ENCODE data around the gene ANKRD66.
"Not testable (repeated sequence)": the region's sequence is repeated elsewhere in the genome, so short reads cannot be mapped to it uniquely, and the experiment has no call there.

The ANKRD66 gene

GRCh38 chr6:46746696-46747095 is at the start of gene ANKRD66:
Gene ANKRD66, plus strand, starts transcription at chr6:46746933. Its CDS starts 5,016 bp downstream, at chr6:46751949.
- no peak for DNase-seq (ENCODE audit: low read depth in 2 of 2)

GRCh38 chr6:46699970-46700369 is 46.8 kb upstream of the ANKRD66 start:
- no peak for DNase-seq (ENCODE audit: low read depth in 2 of 2)

- no peak for DNase-seq (ENCODE audit: low read depth in 2 of 2)
These were observed 42.2 kb upstream of the ANKRD66 start for GRCh38 chr6:46704562-46704961.

- no peak for DNase-seq (ENCODE audit: low read depth in 2 of 2)
These were observed 40.3 kb upstream of the ANKRD66 start for GRCh38 chr6:46706464-46706863.

GRCh38 chr6:46711491-46711890 is 35.2 kb upstream of the ANKRD66 start:
- no peak for DNase-seq (ENCODE audit: low read depth in 2 of 2)

GRCh38 chr6:46715141-46715540 is 31.6 kb upstream of the ANKRD66 start:
- no peak for DNase-seq (ENCODE audit: low read depth in 2 of 2)

- DNase-seq (ENCODE audit: low read depth in 2 of 2), result no peak
These were observed 27.6 kb upstream of the ANKRD66 start for GRCh38 chr6:46719099-46719498.

GRCh38 chr6:46720401-46720800 is 26.3 kb upstream of the ANKRD66 start:
- no peak for DNase-seq (ENCODE audit: low read depth in 2 of 2)

- DNase-seq (ENCODE audit: low read depth in 2 of 2), result no peak
These were observed 16.9 kb upstream of the ANKRD66 start for GRCh38 chr6:46729787-46730326.

GRCh38 chr6:46730921-46731461 is 15.7 kb upstream of the ANKRD66 start:
- DNase-seq (ENCODE audit: low read depth in 2 of 2), result no peak

GRCh38 chr6:46733341-46733801 is 13.4 kb upstream of the ANKRD66 start:
- DNase-seq (ENCODE audit: low read depth in 2 of 2), result no peak

GRCh38 chr6:46734867-46735719 is 11.6 kb upstream of the ANKRD66 start, which contains the start of gene PLA2G7:
Gene PLA2G7, minus strand, starts transcription at chr6:46735375. Its CDS starts 12,484 bp downstream, at chr6:46722891.
- no peak for DNase-seq (ENCODE audit: low read depth in 2 of 2)

GRCh38 chr6:46735720-46736031 is 11.1 kb upstream of the ANKRD66 start:
- DNase-seq (ENCODE audit: low read depth in 2 of 2), result no peak

- DNase-seq (ENCODE audit: low read depth in 2 of 2), result no peak
These were observed 9.8 kb upstream of the ANKRD66 start for GRCh38 chr6:46736906-46737305.

- DNase-seq (ENCODE audit: low read depth in 2 of 2), result no peak
These were observed 5.3 kb upstream of the ANKRD66 start for GRCh38 chr6:46741482-46741881.

GRCh38 chr6:46741910-46742309 is 4.8 kb upstream of the ANKRD66 start:
- DNase-seq (ENCODE audit: low read depth in 2 of 2), result no peak

- DNase-seq (ENCODE audit: low read depth in 2 of 2), result no peak
These were observed 3.1 kb upstream of the ANKRD66 start for GRCh38 chr6:46743425-46744158.

GRCh38 chr6:46744159-46744725 is 2.5 kb upstream of the ANKRD66 start:
- not testable (repeated sequence) for DNase-seq (ENCODE audit: low read depth in 2 of 2)

GRCh38 chr6:46745973-46746372 is 760 bp upstream of the ANKRD66 start:
- no peak for DNase-seq (ENCODE audit: low read depth in 2 of 2)

- DNase-seq (ENCODE audit: low read depth in 2 of 2), result no peak
These were observed 2.3 kb downstream of the ANKRD66 start for GRCh38 chr6:46748940-46749503.

GRCh38 chr6:46749731-46750130 is 3.0 kb downstream of the ANKRD66 start:
- DNase-seq (ENCODE audit: low read depth in 2 of 2), result no peak

- no peak for DNase-seq (ENCODE audit: low read depth in 2 of 2)
These were observed 4.9 kb downstream of the ANKRD66 start for GRCh38 chr6:46751658-46752057.

All from stimulated activated CD8-positive, alpha-beta memory T cell treated with anti-CD3 and anti-CD28 coated beads, Interleukin-7, amount 100 ng/mL, for 4 hours (primary cell).